ENCODE data around the gene DCAF15. TPM values are rescaled to one million over a fixed set of nuclear protein-coding genes. Genes with fewer than 3 reads are reported as not detected.

The DCAF15 gene
- total RNA-seq, 4 donors from 2014 or later, result 14.7 to 23.1 (median 19.5) TPM

GRCh38 chr19:13959962-13960862 is 7.9 kb downstream of the DCAF15 start:
- DNase-seq, result no peak
- TF ChIP-seq POLR2A (IDR thresholded peaks at IDR 0.05) (no peak), CTCF (IDR thresholded peaks at IDR 0.05) (peak in 1 of 6 experiments; percentile 19)
- intact Hi-C loops (cut with DNase I), result no loop called here
- no peak overlapping the region for H3K27ac ChIP-seq
- no peaks in the 10 kb centered on the region for H3K9me3 ChIP-seq
- H3K27me3 ChIP-seq, result no peaks in the 10 kb centered on the region
- no peak overlapping the region for H3K4me3 ChIP-seq
- 94 to 99% methylated on average over 13 of the region's 27 CpGs for WGBS, 2 donors
- peaks cover 0 to 20% (median 0%) of the 10 kb centered on the region in 3 donors for H3K4me1 ChIP-seq
- peaks cover 17 to 100% (median 41%) of the 10 kb centered on the region in 3 donors for H3K36me3 ChIP-seq

DNA sequence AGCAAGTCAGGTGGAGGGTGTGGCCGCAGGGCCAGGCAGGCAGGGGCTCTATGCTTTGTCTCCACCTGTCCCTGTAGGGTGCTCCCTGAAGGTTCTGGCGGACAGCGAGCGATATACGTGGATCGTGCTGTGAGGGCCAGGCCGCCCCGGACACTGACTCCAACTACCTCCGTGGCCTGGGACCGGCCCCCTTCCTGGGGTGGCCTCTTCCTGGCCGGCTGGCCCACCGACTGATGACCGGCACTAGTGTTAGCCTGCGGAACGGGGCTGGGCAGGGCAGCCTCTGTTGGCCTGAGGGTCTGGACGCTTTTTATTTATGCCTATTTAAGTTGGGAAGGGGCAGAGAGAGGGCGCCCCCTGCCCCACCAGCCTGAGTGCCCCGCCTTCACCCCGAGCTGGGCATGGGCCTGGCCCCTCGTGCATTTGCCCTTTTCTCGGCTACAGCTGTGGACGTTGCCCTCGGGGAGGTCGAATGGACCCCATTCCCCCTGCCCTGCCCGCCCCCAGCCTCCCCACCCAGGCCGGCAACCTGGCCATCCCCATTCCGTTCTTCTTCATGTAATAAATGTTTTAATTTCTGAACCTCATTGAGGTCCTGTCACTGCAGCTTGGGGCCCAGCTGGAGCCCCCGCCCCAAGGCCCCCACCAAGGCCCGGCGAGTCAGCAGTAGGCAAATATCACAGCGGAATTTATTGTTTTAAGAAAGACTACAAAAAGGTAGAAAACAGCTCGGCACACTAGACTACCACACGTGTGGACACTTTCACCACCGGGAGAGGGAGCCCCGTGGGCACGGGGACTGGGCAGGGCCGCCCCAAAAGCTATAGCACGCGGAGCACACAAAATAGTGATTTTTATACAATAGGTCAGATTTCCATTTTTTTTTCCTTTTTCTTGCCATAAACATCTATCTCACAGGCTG is 8.8 kb downstream of the DCAF15 start:
- H3K27ac ChIP-seq, result no peak overlapping the region
- 83% methylated on average over 20 to 25 of the region's 39 CpGs for WGBS, 2 donors
- no peaks in the 10 kb centered on the region for H3K27me3 ChIP-seq
- H3K4me3 ChIP-seq, result no peak overlapping the region
- H3K36me3 ChIP-seq, result peaks cover 12 to 100% (median 41%) of the 10 kb centered on the region in 3 donors
- no peak for DNase-seq
- intact Hi-C loops (cut with DNase I), result no loop called here
- no peaks in the 10 kb centered on the region for H3K9me3 ChIP-seq
- TF ChIP-seq CTCF (IDR thresholded peaks at IDR 0.05) (no peak), POLR2A (IDR thresholded peaks at IDR 0.05) (no peak)
- peaks cover 0 to 20% (median 0%) of the 10 kb centered on the region in 3 donors for H3K4me1 ChIP-seq

DNA sequence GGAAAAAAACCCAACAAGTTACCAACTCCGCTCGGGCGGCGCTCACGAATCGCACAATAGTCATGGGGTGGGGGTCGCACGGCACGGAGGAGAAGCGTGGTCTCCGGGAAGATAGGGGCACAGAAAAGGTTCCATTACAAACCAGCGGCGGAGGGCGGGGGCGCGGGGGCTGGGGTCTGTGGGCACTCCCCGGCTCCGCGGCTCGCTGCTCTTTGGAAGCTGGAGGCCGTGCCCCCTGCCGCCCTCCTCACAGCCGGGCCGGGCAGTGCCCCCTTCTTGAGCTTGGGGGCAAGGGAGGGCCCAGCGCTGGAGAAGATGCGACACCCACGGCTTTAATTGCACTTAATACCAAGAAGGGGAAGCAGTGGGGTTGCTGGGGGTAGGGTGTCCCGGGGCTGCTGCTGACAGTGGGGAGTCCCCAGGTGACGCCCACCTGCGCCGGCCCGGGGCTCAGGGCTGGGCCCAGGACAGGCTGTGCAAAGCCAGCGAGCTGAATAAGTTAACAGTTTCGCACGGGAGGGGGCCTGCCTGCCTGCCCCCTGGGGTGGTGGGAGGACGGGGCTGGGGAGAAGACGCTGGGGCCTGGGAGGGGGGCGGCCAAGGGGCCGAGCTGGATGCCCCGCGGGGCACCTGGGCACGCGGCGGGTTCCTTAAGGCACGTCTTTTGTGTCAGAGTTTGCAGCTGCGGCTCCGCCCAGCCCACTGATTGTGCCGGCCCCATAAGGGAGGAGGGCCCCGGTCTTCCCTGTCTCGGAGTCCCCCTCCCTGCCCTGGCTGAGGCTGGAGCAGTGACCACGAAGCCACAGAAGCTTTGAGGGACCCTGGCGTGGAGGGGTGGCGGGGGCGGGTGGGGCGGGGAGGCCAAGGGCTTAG is 9.8 kb downstream of the DCAF15 start:
- peaks cover 13 to 100% (median 37%) of the 10 kb centered on the region in 3 donors for H3K36me3 ChIP-seq
- H3K4me1 ChIP-seq, result peaks cover 0 to 20% (median 0%) of the 10 kb centered on the region in 3 donors
- peak overlapping the region in 2 of 4 donors; percentile 28 to 50 for H3K27ac ChIP-seq
- 80 to 88% methylated on average over 3 to 23 of the region's 55 CpGs for WGBS, 2 donors
- TF ChIP-seq POLR2A (IDR thresholded peaks at IDR 0.05) (no peak), CTCF (IDR thresholded peaks at IDR 0.05) (no peak)
- DNase-seq, result no peak
- no peaks in the 10 kb centered on the region for H3K9me3 ChIP-seq
- H3K27me3 ChIP-seq, result no peaks in the 10 kb centered on the region
- H3K4me3 ChIP-seq, result peak overlapping the region in 3 of 4 donors; percentile 31 to 54 (median 39)
- intact Hi-C loops (cut with DNase I), result no loop called here

DNA sequence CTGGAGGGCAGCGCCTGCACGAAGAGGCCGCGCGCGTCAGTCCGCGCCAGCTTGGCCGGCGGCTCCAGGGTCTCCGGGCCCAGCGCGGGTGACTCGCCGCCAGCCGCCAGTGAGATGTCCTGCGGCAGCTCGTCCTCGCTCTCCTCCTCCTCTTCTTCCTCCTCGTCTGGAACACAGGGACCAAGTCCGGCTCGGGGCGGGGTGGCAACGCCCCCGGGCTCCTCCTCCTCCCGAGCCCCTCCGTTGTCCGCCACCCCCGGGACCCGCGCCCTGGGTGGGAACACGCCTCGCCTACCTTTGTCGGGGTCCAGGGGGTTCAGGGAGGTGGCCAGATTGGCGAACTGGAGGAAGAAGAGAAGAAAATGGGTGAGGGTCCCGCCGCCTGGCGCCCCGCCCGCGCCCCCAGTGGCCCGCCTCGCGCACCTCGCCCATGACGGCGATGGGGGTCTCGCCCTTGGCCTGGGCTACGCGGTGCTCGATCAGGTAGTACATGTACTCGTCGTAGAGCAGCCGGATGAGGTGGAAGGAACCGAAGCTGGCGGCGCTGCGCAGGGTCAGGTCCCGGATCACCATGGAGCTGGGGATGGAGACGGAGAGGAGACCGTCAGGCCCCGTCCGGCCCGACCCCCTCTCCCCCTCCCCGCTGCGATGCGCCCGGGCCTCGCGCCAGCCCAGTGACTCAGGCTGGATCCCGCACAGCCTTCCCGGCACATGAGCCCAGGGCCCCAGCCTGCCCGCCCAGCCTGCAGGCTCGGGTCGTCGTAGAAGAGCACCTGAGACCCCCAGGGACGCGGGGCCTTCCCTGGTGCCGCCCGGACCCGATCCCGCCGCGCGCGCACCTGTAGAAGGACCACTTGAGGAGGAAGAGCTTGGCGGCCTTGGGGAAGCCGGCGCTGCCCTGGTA is 10.6 kb downstream of the DCAF15 start:
- WGBS, 2 donors, result 60% methylated on average over 21 of the region's 89 CpGs; no CpG with 5 or more reads in 1 of the 2 donors
- H3K27ac ChIP-seq, result peak overlapping the region in 2 of 4 donors; percentile 28 to 50
- H3K4me1 ChIP-seq, result peaks cover 0 to 20% (median 0%) of the 10 kb centered on the region in 3 donors
- no peak for TF ChIP-seq CTCF (IDR thresholded peaks at IDR 0.05)
- TF ChIP-seq POLR2A (IDR thresholded peaks at IDR 0.05), result no peak
- no peaks in the 10 kb centered on the region for H3K27me3 ChIP-seq
- H3K36me3 ChIP-seq, result peaks cover 19 to 100% (median 35%) of the 10 kb centered on the region in 3 donors
- intact Hi-C loops (cut with DNase I), result no loop called here
- peak overlapping the region in 3 of 4 donors; percentile 31 to 54 (median 39) for H3K4me3 ChIP-seq
- no peak for DNase-seq
- H3K9me3 ChIP-seq, result no peaks in the 10 kb centered on the region

Measured in esophagus squamous epithelium (tissue), 5 donors.